PFSK-1 (cell line): Measurements from ENCODE around the gene NDST1.

Experiments
- FOXP2 ChIP-seq: optimal IDR thresholded peaks from 2 replicates; pipeline ENCODE3; 2011; ENCODE audit warnings: borderline replicate concordance, control low read depth, inconsistent platforms; ENCODE audit not compliant: insufficient read depth; ENCODE audit errors: extremely low read length, extremely low read depth
- POLR2AphosphoS5 ChIP-seq: IDR thresholded peaks from 2 replicates; pipeline ENCODE4 v1.6.1; 2012; ENCODE audit warnings: low read depth, mild to moderate bottlenecking, control low read depth, low read length, moderate library complexity
- REST ChIP-seq, 2 experiments: IDR thresholded peaks; 2 replicates each; pipeline versions ENCODE4 v1.6.1 to v1.8.0; 2011 to 2012; ENCODE audit warnings: low read depth in 2 of 2, low read length in 2 of 2, control low read depth in 1 of 2, inconsistent platforms in 1 of 2, mild to moderate bottlenecking in 1 of 2, moderate library complexity in 1 of 2; ENCODE audit not compliant: insufficient read depth in 1 of 2
- SIN3A ChIP-seq: IDR thresholded peaks from 2 replicates; pipeline ENCODE4 v1.6.1; 2012; ENCODE audit warnings: mild to moderate bottlenecking, low read length, moderate library complexity, borderline replicate concordance; ENCODE audit not compliant: insufficient read depth
- TAF1 ChIP-seq: IDR thresholded peaks from 2 replicates; pipeline ENCODE4 v1.6.1; 2012; ENCODE audit warnings: low read length, control low read depth, borderline replicate concordance; ENCODE audit not compliant: insufficient read depth

Gene NDST1

GRCh38 chr5:150530423-150530822 is 22.5 kb downstream of the NDST1 start:
- TF ChIP-seq TAF1 = no peak
- TF ChIP-seq SIN3A = no peak
- no peak for TF ChIP-seq POLR2AphosphoS5
- no peak for TF ChIP-seq FOXP2
- no peak for TF ChIP-seq REST (IDR thresholded peaks at IDR 0.05; ENCODE audit: insufficient read depth in 1 of 2, low read depth in 2 of 2, low read length in 2 of 2)

- TF ChIP-seq REST (IDR thresholded peaks at IDR 0.05; ENCODE audit: insufficient read depth in 1 of 2, low read depth in 2 of 2, low read length in 2 of 2) (no peak), POLR2AphosphoS5 (no peak), SIN3A (no peak), FOXP2 (no peak), TAF1 (no peak)
Measured at GRCh38 chr5:150530951-150531588, 23.1 kb downstream of the NDST1 start.

- no peak for TF ChIP-seq TAF1
- TF ChIP-seq SIN3A = no peak
- TF ChIP-seq REST (IDR thresholded peaks at IDR 0.05; ENCODE audit: insufficient read depth in 1 of 2, low read depth in 2 of 2, low read length in 2 of 2) = no peak
- TF ChIP-seq POLR2AphosphoS5 = no peak
- TF ChIP-seq FOXP2 = no peak
Measured at GRCh38 chr5:150531686-150532085, 23.8 kb downstream of the NDST1 start.

- TF ChIP-seq TAF1 = no peak
- TF ChIP-seq SIN3A = no peak
- no peak for TF ChIP-seq FOXP2
- TF ChIP-seq POLR2AphosphoS5 = no peak
- no peak for TF ChIP-seq REST (IDR thresholded peaks at IDR 0.05; ENCODE audit: insufficient read depth in 1 of 2, low read depth in 2 of 2, low read length in 2 of 2)
Measured at GRCh38 chr5:150532151-150532550, 24.2 kb downstream of the NDST1 start.

- TF ChIP-seq FOXP2 (no peak), SIN3A (no peak), POLR2AphosphoS5 (no peak), TAF1 (no peak), REST (IDR thresholded peaks at IDR 0.05; ENCODE audit: insufficient read depth in 1 of 2, low read depth in 2 of 2, low read length in 2 of 2) (no peak)
Measured at GRCh38 chr5:150532996-150533395, 25.1 kb downstream of the NDST1 start.
